IPS-18a (cell line): ENCODE results near the gene RAN.

Experiments used
- H3K27ac ChIP-seq: one replicate; pipeline ENCODE4 v1.5.1; 2013; ENCODE audit warnings: low read length
- H3K27me3 ChIP-seq: one replicate; pipeline ENCODE4 v1.6.1; 2013; ENCODE audit warnings: mild to moderate bottlenecking, low read length; ENCODE audit not compliant: control insufficient read depth, insufficient read depth
- H3K36me3 ChIP-seq: one replicate; pipeline ENCODE4 v1.6.1; 2013; ENCODE audit warnings: low read depth, low read length; ENCODE audit not compliant: control insufficient read depth
- H3K4me1 ChIP-seq: one replicate; pipeline ENCODE4 v1.6.1; 2013; ENCODE audit warnings: low read depth, low read length; ENCODE audit not compliant: control insufficient read depth
- H3K4me3 ChIP-seq: one replicate; pipeline ENCODE4 v1.5.1; 2013; ENCODE audit warnings: low read length
- H3K9ac ChIP-seq: one replicate; pipeline ENCODE4 v1.6.1; 2013; ENCODE audit warnings: mild to moderate bottlenecking, low read length, moderate library complexity
- H3K9me3 ChIP-seq: one replicate; pipeline ENCODE4 v1.6.1; 2013; ENCODE audit warnings: low read depth, low read length; ENCODE audit not compliant: control insufficient read depth

RAN gene

GRCh38 chr12:130920723-130921381 is 49.0 kb downstream of the RAN start:
- no peaks in the 10 kb centered on the region for H3K9me3 ChIP-seq
- H3K27ac ChIP-seq, result no peak overlapping the region
- H3K9ac ChIP-seq, result no peak overlapping the region
- H3K4me3 ChIP-seq, result no peak overlapping the region
- H3K4me1 ChIP-seq, result peaks cover 5% of the 10 kb centered on the region
- no peaks in the 10 kb centered on the region for H3K36me3 ChIP-seq
- peaks cover 7% of the 10 kb centered on the region for H3K27me3 ChIP-seq

- no peaks in the 10 kb centered on the region for H3K9me3 ChIP-seq
- H3K27me3 ChIP-seq, result no peaks in the 10 kb centered on the region
- H3K27ac ChIP-seq, result no peak overlapping the region
- no peaks in the 10 kb centered on the region for H3K36me3 ChIP-seq
- no peaks in the 10 kb centered on the region for H3K4me1 ChIP-seq
- H3K4me3 ChIP-seq, result no peak overlapping the region
- H3K9ac ChIP-seq, result no peak overlapping the region
Measured at GRCh38 chr12:130922511-130922953, 50.7 kb downstream of the RAN start.

DNA sequence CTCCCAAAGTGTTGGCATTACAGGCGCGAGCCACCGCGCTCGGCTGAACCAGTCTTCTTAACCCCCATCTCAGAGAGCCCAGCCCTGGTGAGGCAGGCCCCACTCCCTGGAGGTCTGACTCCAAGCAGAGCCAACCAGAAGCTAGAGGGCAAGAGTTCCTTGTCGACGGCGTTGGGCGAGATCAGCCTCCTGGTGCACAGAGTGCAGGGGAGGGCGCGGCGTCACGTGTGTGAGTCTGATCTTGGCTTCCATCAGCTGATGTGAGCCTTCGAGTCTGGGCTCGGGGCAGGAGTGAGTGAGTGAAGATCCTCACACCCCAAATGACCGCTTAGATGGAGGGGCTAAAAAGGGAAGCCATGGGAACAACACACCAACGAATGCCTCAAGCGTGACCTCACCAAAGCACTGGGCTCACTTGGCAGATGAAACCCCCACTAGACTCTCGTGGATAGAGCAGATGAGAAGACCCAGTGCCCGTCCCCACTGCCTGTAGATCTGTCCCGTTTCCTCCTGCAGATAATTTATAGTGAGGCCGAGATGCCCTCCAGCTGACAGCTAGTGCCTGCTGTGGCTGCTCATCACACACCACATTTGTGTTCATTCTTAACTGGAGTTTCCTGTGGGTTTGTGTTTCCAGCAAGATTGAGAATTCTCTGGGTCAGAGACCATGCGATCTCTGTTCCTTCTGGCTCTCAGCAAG is 53.2 kb downstream of the RAN start:
- no peaks in the 10 kb centered on the region for H3K27me3 ChIP-seq
- no peaks in the 10 kb centered on the region for H3K36me3 ChIP-seq
- H3K9ac ChIP-seq, result no peak overlapping the region
- H3K4me1 ChIP-seq, result no peaks in the 10 kb centered on the region
- no peak overlapping the region for H3K4me3 ChIP-seq
- no peak overlapping the region for H3K27ac ChIP-seq
- no peaks in the 10 kb centered on the region for H3K9me3 ChIP-seq

DNA sequence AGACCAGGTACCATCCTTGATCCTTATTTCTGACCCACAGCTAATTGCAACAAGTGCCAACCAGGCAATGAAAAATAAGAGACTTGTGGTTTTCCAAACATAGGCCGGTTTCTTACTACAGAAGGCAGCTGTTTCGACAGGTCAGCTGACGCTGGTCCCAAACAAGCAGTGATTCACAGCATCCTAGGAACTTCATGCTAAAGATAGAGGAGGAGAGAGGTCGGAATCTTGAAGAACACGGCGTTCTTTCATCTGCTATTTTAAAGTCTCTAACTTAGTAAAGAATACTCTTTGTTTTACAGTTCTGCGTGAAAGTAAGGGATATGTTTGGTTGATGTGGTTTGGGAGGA is 53.8 kb downstream of the RAN start:
- H3K9me3 ChIP-seq, result no peaks in the 10 kb centered on the region
- H3K27me3 ChIP-seq, result no peaks in the 10 kb centered on the region
- H3K9ac ChIP-seq, result no peak overlapping the region
- H3K4me3 ChIP-seq, result no peak overlapping the region
- H3K27ac ChIP-seq, result no peak overlapping the region
- H3K4me1 ChIP-seq, result no peaks in the 10 kb centered on the region
- H3K36me3 ChIP-seq, result no peaks in the 10 kb centered on the region
